ENCODE results near the gene ZNF205.

Gene ZNF205

DNA sequence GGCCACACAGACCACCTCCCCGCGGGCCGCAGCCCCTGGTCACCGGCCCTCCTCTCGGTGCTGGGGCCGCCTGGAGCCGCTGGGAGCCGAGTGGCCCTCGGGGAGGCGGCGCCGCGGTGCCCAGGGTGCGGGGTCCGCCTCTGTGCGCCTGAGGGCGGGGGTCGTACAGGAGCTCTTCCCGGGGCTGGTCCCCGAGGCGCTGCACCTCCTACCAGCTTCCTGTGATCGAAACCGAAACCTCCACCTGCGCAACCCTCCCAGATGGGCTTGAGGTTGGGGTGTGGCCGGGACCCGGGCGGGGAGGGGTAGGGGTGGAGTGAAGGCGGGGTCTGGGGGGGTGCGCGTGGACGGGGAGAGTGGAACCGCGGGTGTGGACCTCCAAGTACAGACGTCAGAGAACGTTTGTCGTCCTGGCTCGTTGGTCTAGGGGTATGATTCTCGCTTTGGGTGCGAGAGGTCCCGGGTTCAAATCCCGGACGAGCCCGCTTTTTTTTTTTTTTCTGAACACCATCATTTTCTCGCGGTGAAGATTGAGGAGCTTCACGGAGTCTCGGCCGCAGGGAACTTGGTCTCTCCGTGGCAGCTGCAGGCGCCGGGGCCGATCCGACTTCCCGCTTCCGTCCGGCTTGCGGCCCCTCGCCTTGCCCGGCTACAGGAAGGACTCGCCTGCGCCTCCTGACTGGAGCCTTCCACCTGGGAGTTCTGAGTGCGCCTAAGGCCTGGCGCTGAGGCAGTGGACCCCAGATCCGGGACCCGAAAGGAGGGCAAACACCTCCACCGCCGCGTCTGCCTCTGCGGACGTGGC lies 46.3 kb downstream of the ZNF205 start (continued):
- TF ChIP-seq, protein P1, sequence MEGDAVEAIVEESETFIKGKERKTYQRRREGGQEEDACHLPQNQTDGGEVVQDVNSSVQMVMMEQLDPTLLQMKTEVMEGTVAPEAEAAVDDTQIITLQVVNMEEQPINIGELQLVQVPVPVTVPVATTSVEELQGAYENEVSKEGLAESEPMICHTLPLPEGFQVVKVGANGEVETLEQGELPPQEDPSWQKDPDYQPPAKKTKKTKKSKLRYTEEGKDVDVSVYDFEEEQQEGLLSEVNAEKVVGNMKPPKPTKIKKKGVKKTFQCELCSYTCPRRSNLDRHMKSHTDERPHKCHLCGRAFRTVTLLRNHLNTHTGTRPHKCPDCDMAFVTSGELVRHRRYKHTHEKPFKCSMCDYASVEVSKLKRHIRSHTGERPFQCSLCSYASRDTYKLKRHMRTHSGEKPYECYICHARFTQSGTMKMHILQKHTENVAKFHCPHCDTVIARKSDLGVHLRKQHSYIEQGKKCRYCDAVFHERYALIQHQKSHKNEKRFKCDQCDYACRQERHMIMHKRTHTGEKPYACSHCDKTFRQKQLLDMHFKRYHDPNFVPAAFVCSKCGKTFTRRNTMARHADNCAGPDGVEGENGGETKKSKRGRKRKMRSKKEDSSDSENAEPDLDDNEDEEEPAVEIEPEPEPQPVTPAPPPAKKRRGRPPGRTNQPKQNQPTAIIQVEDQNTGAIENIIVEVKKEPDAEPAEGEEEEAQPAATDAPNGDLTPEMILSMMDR (tag by site-specific recombination; IDR thresholded peaks at IDR 0.05): 0 out of 2 replicates have a peak, but pooled peaks have one; percentile 32
- TF ChIP-seq ZBTB48 (tag by site-specific recombination; IDR thresholded peaks at IDR 0.05) (no peak; the same call in 1 of the 2 replicates), SALL2 (tag by site-specific recombination; IDR thresholded peaks at IDR 0.05; ENCODE audit: borderline replicate concordance) (no peak), KLF9 (tag by site-specific recombination; IDR thresholded peaks at IDR 0.05; ENCODE audit: low read depth) (peak; percentile 85), ZBTB7A (tag by site-specific recombination; IDR thresholded peaks at IDR 0.05; ENCODE audit: low read depth) (no peak; the same call in none of the 2 replicates), ZNF677 (tag by site-specific recombination; IDR thresholded peaks at IDR 0.05) (no peak), ZNF558 (tag by site-specific recombination; IDR thresholded peaks at IDR 0.05) (peak; percentile 75; the same call in 1 of the 2 replicates), ZNF311 (tag by site-specific recombination; IDR thresholded peaks at IDR 0.05; ENCODE audit: borderline replicate concordance) (no peak), BCL11B (tag by site-specific recombination; IDR thresholded peaks at IDR 0.05; ENCODE audit: low read depth) (peak; percentile 88), ZNF585B (tag by site-specific recombination; IDR thresholded peaks at IDR 0.05) (no peak)
- TF ChIP-seq, protein P2, sequence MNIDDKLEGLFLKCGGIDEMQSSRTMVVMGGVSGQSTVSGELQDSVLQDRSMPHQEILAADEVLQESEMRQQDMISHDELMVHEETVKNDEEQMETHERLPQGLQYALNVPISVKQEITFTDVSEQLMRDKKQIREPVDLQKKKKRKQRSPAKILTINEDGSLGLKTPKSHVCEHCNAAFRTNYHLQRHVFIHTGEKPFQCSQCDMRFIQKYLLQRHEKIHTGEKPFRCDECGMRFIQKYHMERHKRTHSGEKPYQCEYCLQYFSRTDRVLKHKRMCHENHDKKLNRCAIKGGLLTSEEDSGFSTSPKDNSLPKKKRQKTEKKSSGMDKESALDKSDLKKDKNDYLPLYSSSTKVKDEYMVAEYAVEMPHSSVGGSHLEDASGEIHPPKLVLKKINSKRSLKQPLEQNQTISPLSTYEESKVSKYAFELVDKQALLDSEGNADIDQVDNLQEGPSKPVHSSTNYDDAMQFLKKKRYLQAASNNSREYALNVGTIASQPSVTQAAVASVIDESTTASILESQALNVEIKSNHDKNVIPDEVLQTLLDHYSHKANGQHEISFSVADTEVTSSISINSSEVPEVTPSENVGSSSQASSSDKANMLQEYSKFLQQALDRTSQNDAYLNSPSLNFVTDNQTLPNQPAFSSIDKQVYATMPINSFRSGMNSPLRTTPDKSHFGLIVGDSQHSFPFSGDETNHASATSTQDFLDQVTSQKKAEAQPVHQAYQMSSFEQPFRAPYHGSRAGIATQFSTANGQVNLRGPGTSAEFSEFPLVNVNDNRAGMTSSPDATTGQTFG (tag by site-specific recombination; IDR thresholded peaks at IDR 0.05; ENCODE audit: borderline replicate concordance): no peak
- TF ChIP-seq, protein P3, sequence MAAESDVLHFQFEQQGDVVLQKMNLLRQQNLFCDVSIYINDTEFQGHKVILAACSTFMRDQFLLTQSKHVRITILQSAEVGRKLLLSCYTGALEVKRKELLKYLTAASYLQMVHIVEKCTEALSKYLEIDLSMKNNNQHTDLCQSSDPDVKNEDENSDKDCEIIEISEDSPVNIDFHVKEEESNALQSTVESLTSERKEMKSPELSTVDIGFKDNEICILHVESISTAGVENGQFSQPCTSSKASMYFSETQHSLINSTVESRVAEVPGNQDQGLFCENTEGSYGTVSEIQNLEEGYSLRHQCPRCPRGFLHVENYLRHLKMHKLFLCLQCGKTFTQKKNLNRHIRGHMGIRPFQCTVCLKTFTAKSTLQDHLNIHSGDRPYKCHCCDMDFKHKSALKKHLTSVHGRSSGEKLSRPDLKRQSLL (tag by site-specific recombination; IDR thresholded peaks at IDR 0.05): peak; percentile 89

DNA sequence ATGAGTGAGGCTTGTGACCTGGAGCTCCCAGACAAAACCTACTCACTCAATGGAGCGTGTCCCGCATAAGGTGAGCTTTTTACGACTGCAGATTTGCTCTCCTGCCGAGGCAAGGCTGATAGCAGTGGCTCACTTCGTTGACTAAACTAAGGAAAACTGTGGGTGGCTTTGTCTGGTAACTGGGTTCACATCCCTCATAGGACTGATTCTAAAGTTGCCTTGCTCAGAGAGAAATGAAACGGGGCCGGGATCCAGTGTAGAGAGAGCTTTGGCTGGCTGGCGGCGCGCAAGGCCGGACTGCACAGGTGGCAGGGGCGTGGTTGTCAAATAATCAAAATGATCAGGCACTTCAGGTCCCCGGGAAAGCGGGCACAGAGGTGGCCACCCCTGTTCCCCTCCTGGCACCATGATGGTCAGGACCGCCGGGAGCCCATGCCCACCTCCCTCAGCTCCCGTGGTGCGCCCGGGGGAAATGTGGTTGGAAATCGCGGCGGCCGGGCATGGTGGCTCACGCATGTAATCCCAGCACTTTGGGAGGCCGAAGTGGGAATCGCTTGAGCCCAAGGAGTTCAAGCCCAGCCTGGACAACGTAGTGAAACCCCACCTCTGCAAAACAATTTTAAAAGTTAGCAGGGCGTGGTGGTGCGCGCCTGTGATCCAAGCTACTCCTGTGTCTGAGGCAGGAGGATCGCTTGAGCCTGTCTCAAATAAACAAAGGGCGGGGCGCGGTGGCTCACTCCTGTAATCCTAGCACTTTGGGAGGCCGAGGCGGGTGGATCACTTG lies 49.0 kb downstream of the ZNF205 start:
- no peak overlapping the region for H3K4me3 ChIP-seq (ENCODE audit: low read depth, low read length)
- TF ChIP-seq ZNF350 (tag by site-specific recombination; IDR thresholded peaks at IDR 0.05): no peak
- TF ChIP-seq, protein P4, sequence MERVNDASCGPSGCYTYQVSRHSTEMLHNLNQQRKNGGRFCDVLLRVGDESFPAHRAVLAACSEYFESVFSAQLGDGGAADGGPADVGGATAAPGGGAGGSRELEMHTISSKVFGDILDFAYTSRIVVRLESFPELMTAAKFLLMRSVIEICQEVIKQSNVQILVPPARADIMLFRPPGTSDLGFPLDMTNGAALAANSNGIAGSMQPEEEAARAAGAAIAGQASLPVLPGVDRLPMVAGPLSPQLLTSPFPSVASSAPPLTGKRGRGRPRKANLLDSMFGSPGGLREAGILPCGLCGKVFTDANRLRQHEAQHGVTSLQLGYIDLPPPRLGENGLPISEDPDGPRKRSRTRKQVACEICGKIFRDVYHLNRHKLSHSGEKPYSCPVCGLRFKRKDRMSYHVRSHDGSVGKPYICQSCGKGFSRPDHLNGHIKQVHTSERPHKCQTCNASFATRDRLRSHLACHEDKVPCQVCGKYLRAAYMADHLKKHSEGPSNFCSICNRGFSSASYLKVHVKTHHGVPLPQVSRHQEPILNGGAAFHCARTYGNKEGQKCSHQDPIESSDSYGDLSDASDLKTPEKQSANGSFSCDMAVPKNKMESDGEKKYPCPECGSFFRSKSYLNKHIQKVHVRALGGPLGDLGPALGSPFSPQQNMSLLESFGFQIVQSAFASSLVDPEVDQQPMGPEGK (tag by site-specific recombination; IDR thresholded peaks at IDR 0.05): no peak
- TF ChIP-seq ZNF19 (tag by site-specific recombination; IDR thresholded peaks at IDR 0.05; ENCODE audit: low read depth): no peak
- TF ChIP-seq ZNF121 (tag by site-specific recombination; IDR thresholded peaks at IDR 0.05): peak; percentile 55; the same call in 1 of the 2 replicates
- no peak for TF ChIP-seq YY1 (tag by site-specific recombination; IDR thresholded peaks at IDR 0.05)
- TF ChIP-seq KLF1 (tag by site-specific recombination; IDR thresholded peaks at IDR 0.05): peak; percentile 62
- TF ChIP-seq GLIS1 (tag by site-specific recombination; IDR thresholded peaks at IDR 0.05): peak; percentile 69
- TF ChIP-seq, protein P5, sequence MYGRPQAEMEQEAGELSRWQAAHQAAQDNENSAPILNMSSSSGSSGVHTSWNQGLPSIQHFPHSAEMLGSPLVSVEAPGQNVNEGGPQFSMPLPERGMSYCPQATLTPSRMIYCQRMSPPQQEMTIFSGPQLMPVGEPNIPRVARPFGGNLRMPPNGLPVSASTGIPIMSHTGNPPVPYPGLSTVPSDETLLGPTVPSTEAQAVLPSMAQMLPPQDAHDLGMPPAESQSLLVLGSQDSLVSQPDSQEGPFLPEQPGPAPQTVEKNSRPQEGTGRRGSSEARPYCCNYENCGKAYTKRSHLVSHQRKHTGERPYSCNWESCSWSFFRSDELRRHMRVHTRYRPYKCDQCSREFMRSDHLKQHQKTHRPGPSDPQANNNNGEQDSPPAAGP (tag by site-specific recombination; IDR thresholded peaks at IDR 0.05): 0 out of 2 replicates have a peak, but pooled peaks have one; percentile 21
- no peak for TF ChIP-seq ZNF140 (tag by site-specific recombination; IDR thresholded peaks at IDR 0.05)
- peak; percentile 60 for TF ChIP-seq ZNF335 (tag by site-specific recombination; conservative IDR thresholded peaks at IDR 0.05)
- no peak for TF ChIP-seq ZNF510 (tag by site-specific recombination; IDR thresholded peaks at IDR 0.05; ENCODE audit: insufficient replicate concordance)
- CTCF ChIA-PET: interaction anchor here (0.9 to 1.1 kb wide), 2 partner anchors 9 to 10 kb away, joined by 3 read pairs; no protein-coding TSS in a partner anchor
- no peaks in the 10 kb centered on the region for H3K36me3 ChIP-seq (ENCODE audit: control insufficient read depth in 2 of 2, insufficient read depth in 1 of 2, low read length in 2 of 2)
- no peaks in the 10 kb centered on the region for H3K9me3 ChIP-seq (ENCODE audit: control insufficient read depth, insufficient read depth, low read depth, low read length)
- POLR2A ChIA-PET: interaction anchor here (0.8 kb wide), 1 partner anchor 26 kb away, joined by 3 read pairs; the partner anchor contains the start of gene ZNF213
- H3K4me1 ChIP-seq (ENCODE audit: control insufficient read depth, insufficient read depth, low read length): no peaks in the 10 kb centered on the region; the same call in 1 of the 2 replicates
- no peak overlapping the region for H3K27ac ChIP-seq (ENCODE audit: extremely low read depth, low read depth, low read length)
